Central memory CD8-positive, alpha-beta T cell (primary cell): ENCODE measurements around the gene TMEM135.
"Not testable (repeated sequence)": the region's sequence is repeated elsewhere in the genome, so short reads cannot be mapped to it uniquely, and the experiment has no call there.

Experiments
- ATAC-seq: fragments of 150-1000 bp; cut with Tn5 transposase; replicated peaks from 2 replicates; pipeline ENCODE4 v1.10.0; 2022; ENCODE audit warnings: mild to moderate bottlenecking, moderate FRiP score, moderate number of reproducible peaks; ENCODE audit not compliant: poor library complexity, severe bottlenecking; ENCODE audit errors: extremely low read depth
- DNase-seq, 2 donors: peaks; one replicate each; pipeline ENCODE4 v3.0.0; 2021; ENCODE audit warnings: low spot score in 2 of 2
- H3K27ac Mint-ChIP-seq: one replicate; pipeline ENCODE4 v1.8.0; 2022; ENCODE audit warnings: low read depth, mild to moderate bottlenecking, moderate library complexity, mixed read lengths
- H3K27me3 Mint-ChIP-seq: one replicate; pipeline ENCODE4 v1.8.0; 2022; ENCODE audit warnings: mixed read lengths
- H3K36me3 Mint-ChIP-seq: one replicate; pipeline ENCODE4 v1.8.0; 2022; ENCODE audit warnings: mild to moderate bottlenecking, moderate library complexity, mixed read lengths; ENCODE audit not compliant: insufficient read depth
- H3K4me1 Mint-ChIP-seq: one replicate; pipeline ENCODE4 v1.8.0; 2022; ENCODE audit warnings: mixed read lengths
- H3K4me3 Mint-ChIP-seq: one replicate; pipeline ENCODE4 v1.8.0; 2022; ENCODE audit warnings: mild to moderate bottlenecking, moderate library complexity, mixed read lengths
- H3K9me3 Mint-ChIP-seq: one replicate; pipeline ENCODE4 v1.8.0; 2022; ENCODE audit warnings: mixed read lengths

Gene TMEM135

GRCh38 chr11:87265979-87266378 is 228.2 kb downstream of the TMEM135 start:
- no peak overlapping the region for H3K4me3 Mint-ChIP-seq
- H3K27ac Mint-ChIP-seq = no peak overlapping the region
- H3K9me3 Mint-ChIP-seq = no peaks in the 10 kb centered on the region
- H3K27me3 Mint-ChIP-seq = no peaks in the 10 kb centered on the region
- no peaks in the 10 kb centered on the region for H3K36me3 Mint-ChIP-seq
- H3K4me1 Mint-ChIP-seq = peaks cover 5% of the 10 kb centered on the region
- ATAC-seq (no peak), DNase-seq (no peak)

GRCh38 chr11:87266751-87267150 is 229.0 kb downstream of the TMEM135 start:
- Mint-ChIP-seq H3K9me3 (no peaks in the 10 kb centered on the region), H3K4me1 (peaks cover 5% of the 10 kb centered on the region), H3K36me3 (no peaks in the 10 kb centered on the region), H3K4me3 (no peak overlapping the region), H3K27me3 (no peaks in the 10 kb centered on the region), H3K27ac (no peak overlapping the region)
- DNase-seq (no peak), ATAC-seq (no peak)

GRCh38 chr11:87271951-87272350 is 234.2 kb downstream of the TMEM135 start:
- not testable (repeated sequence) for H3K4me3 Mint-ChIP-seq, H3K27ac Mint-ChIP-seq, H3K9me3 Mint-ChIP-seq, H3K36me3 Mint-ChIP-seq, H3K4me1 Mint-ChIP-seq, H3K27me3 Mint-ChIP-seq, ATAC-seq, DNase-seq

- no peak for ATAC-seq
- no peak for DNase-seq
- Mint-ChIP-seq H3K4me3 (no peak overlapping the region), H3K9me3 (no peaks in the 10 kb centered on the region), H3K4me1 (peaks cover 7% of the 10 kb centered on the region), H3K36me3 (peaks cover 2% of the 10 kb centered on the region), H3K27ac (no peak overlapping the region), H3K27me3 (no peaks in the 10 kb centered on the region)
Measured at GRCh38 chr11:87275176-87275575, 237.4 kb downstream of the TMEM135 start.

- no peak for ATAC-seq
- Mint-ChIP-seq H3K4me3 (no peak overlapping the region), H3K36me3 (peaks cover 2% of the 10 kb centered on the region), H3K27ac (peak overlapping the region; percentile 32), H3K4me1 (peaks cover 7% of the 10 kb centered on the region), H3K27me3 (no peaks in the 10 kb centered on the region), H3K9me3 (no peaks in the 10 kb centered on the region)
- no peak for DNase-seq
Measured at GRCh38 chr11:87280143-87280542, 242.4 kb downstream of the TMEM135 start.

- H3K27ac Mint-ChIP-seq = no peak overlapping the region
- H3K36me3 Mint-ChIP-seq = peaks cover 2% of the 10 kb centered on the region
- no peaks in the 10 kb centered on the region for H3K27me3 Mint-ChIP-seq
- ATAC-seq = no peak
- DNase-seq = no peak
- peaks cover 7% of the 10 kb centered on the region for H3K4me1 Mint-ChIP-seq
- H3K4me3 Mint-ChIP-seq = no peak overlapping the region
- H3K9me3 Mint-ChIP-seq = no peaks in the 10 kb centered on the region
Measured at GRCh38 chr11:87281496-87281895, 243.8 kb downstream of the TMEM135 start.

GRCh38 chr11:87284306-87284705 is 246.6 kb downstream of the TMEM135 start:
- Mint-ChIP-seq H3K9me3 (no peaks in the 10 kb centered on the region), H3K36me3 (no peaks in the 10 kb centered on the region), H3K27me3 (no peaks in the 10 kb centered on the region), H3K4me3 (no peak overlapping the region), H3K27ac (no peak overlapping the region), H3K4me1 (peaks cover under 1% of the 10 kb centered on the region)
- no peak for DNase-seq
- ATAC-seq = no peak

GRCh38 chr11:87285674-87286073 is 247.9 kb downstream of the TMEM135 start:
- not testable (repeated sequence) for H3K4me1 Mint-ChIP-seq, H3K36me3 Mint-ChIP-seq, H3K27me3 Mint-ChIP-seq, H3K27ac Mint-ChIP-seq, ATAC-seq, H3K4me3 Mint-ChIP-seq, DNase-seq, H3K9me3 Mint-ChIP-seq

- H3K4me1 Mint-ChIP-seq = no peaks in the 10 kb centered on the region
- DNase-seq (no peak), ATAC-seq (no peak)
Measured at GRCh38 chr11:87286338-87286737, 248.6 kb downstream of the TMEM135 start.

GRCh38 chr11:87290304-87290922 is 252.7 kb downstream of the TMEM135 start:
- ATAC-seq = no peak
- no peak overlapping the region for H3K27ac Mint-ChIP-seq
- peaks cover 4% of the 10 kb centered on the region for H3K4me1 Mint-ChIP-seq
- H3K27me3 Mint-ChIP-seq = no peaks in the 10 kb centered on the region
- no peak for DNase-seq
- peaks cover 4% of the 10 kb centered on the region for H3K36me3 Mint-ChIP-seq
- no peaks in the 10 kb centered on the region for H3K9me3 Mint-ChIP-seq
- H3K4me3 Mint-ChIP-seq = no peak overlapping the region

More at GRCh38 chr11:87286338-87286737, 248.6 kb downstream of the TMEM135 start:
- Mint-ChIP-seq H3K27ac (no peak overlapping the region), H3K4me3 (no peak overlapping the region), H3K27me3 (no peaks in the 10 kb centered on the region), H3K36me3 (no peaks in the 10 kb centered on the region), H3K9me3 (no peaks in the 10 kb centered on the region)

GRCh38 chr11:87292598-87292997 is 254.9 kb downstream of the TMEM135 start:
- peaks cover 4% of the 10 kb centered on the region for H3K36me3 Mint-ChIP-seq
- no peak overlapping the region for H3K4me3 Mint-ChIP-seq
- DNase-seq (no peak), ATAC-seq (no peak)
- H3K4me1 Mint-ChIP-seq = peaks cover 4% of the 10 kb centered on the region
- H3K27ac Mint-ChIP-seq = no peak overlapping the region
- no peaks in the 10 kb centered on the region for H3K9me3 Mint-ChIP-seq
- H3K27me3 Mint-ChIP-seq = no peaks in the 10 kb centered on the region

GRCh38 chr11:87295237-87295636 is 257.5 kb downstream of the TMEM135 start:
- Mint-ChIP-seq H3K27me3 (no peaks in the 10 kb centered on the region), H3K4me1 (peaks cover 15% of the 10 kb centered on the region), H3K4me3 (no peak overlapping the region), H3K36me3 (peaks cover 8% of the 10 kb centered on the region), H3K27ac (no peak overlapping the region), H3K9me3 (no peaks in the 10 kb centered on the region)
- DNase-seq (no peak), ATAC-seq (no peak)

GRCh38 chr11:87296627-87297026 is 258.9 kb downstream of the TMEM135 start:
- DNase-seq (no peak), ATAC-seq (no peak)
- Mint-ChIP-seq H3K9me3 (no peaks in the 10 kb centered on the region), H3K36me3 (peaks cover 8% of the 10 kb centered on the region), H3K4me3 (no peak overlapping the region), H3K27me3 (no peaks in the 10 kb centered on the region), H3K27ac (no peak overlapping the region), H3K4me1 (peaks cover 15% of the 10 kb centered on the region)
